Measurements from ENCODE around the gene MTAP. TPM values are rescaled to one million over a fixed set of nuclear protein-coding genes. Genes with fewer than 3 reads are reported as not detected.

MTAP gene
- total RNA-seq, 2 donors from 2014 or later, result 19.7 to 23.0 TPM

DNA sequence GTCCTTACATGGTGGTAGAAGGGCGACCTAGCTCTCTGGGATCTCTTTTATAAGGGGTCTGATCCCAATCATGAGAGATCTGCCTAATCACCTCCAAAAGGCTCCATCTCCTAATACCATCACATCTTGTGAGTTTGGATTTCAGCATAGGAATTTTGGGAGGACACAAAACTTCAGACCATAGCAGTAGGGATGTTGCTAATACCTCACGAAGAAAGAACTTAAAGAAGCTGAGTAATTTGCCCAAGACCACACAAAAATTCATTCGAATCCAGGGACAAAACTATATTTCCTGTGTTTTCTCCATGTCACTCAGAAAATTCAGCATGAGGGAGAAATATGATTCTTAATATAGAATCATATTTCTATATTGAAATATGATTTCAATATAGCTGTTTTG, 32.7 kb downstream of the MTAP start:
- intact Hi-C loops (cut with DNase I, micrococcal nuclease), result no loop called here
- DNase-seq (no peak), ATAC-seq (no peak)

DNA sequence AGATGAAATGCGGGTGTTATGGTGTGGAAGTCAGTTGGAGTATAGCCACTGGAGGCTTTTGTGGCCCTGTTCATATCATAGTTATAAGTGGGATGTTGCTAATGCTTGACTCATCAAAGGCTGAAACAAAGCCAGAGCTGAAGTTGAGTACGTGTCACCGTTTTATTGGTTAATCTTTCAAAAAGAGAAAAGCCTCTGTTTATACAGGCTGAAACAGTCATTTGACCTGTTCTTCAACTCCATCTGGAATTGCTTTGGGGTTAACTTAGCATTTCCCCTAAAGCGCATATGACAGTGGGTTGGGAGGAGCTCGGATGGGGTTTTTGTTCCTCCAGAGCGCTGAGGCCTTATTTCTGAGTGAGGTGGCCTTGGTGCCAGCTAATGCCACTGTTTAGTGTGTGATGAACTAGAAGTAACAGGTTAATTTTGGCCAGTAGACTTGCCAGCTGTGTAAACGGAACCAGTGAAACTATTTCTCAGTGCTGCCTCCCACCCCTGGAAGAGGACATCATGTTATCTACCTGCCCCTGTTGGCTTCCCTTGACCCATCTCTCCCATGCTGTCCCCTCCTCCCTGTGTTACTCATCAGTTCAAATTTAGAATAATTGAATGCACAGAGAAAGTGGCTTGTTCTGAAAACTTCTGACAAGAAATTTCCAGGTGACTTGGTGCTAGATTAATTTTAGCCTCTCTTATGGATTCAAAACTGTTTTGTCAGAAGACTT, 34.2 kb downstream of the MTAP start:
- intact Hi-C loops (cut with DNase I, micrococcal nuclease), result no loop called here
- ATAC-seq (no peak), DNase-seq (no peak)

DNA sequence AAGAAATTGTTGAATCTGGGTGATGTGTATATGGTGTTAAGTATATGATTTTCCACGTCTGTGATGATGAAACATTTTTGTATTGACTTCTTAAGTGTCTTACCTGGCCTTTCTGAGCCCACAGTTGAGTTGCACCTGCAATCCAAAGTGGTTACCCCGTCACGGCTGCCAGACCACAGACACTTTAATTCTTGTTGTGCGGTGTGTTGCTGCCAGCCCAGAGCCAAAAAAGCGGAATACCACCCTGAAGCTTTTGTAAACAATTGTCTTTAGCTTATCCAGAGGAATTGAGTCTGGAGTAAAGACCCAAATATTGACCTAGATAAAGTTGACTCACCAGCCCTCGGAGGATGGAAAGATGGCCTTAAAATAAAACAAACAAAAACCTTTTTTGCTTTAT, 35.1 kb downstream of the MTAP start:
- no peak for ATAC-seq
- intact Hi-C loops (cut with DNase I, micrococcal nuclease), result no loop called here
- no peak for DNase-seq

DNA sequence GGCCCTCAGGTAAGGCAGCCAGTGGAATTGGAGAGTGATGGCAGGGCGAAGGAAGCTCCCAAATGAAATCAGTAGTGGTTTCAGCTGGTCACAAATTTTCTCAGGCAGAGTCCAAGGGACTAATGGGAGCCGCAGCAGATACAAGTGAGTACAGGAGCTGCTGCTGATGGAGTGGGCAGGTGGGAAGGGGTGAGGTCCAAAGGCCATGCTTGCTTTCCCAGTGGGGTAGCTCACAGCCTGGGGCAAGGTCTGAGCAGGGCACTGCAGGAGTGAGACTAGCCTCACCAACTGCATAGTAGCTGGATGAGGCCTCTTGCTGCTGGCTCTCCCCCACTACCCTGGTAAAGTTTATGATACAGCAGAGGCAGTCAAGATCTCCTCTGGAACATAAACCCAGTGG, 38.2 kb downstream of the MTAP start:
- DNase-seq, result no peak
- intact Hi-C loops (cut with DNase I, micrococcal nuclease), result no loop called here
- ATAC-seq, result peak; percentile 36

DNA sequence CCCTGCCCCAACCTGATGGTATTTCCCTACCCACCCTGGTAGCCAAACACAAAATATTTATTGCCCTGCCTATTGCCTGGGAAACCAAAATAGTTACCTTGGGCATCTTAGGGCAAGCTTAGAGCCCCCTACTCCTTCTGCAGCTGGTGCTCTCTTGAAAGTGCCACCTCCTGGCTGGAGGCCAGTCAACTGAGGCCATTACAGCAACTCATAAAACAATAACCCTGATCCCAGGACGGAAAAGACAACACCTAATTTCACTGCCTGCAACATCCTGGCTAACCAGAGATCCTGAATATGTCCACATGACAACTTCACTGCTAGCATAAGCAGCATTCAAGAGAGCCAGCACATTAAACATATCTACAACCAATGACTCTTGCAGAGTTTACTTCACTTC, 38.7 kb downstream of the MTAP start:
- intact Hi-C loops (cut with DNase I, micrococcal nuclease), result no loop called here
- ATAC-seq (peak; percentile 93), DNase-seq (peak in 1 of 2 donors; percentile 62)

DNA sequence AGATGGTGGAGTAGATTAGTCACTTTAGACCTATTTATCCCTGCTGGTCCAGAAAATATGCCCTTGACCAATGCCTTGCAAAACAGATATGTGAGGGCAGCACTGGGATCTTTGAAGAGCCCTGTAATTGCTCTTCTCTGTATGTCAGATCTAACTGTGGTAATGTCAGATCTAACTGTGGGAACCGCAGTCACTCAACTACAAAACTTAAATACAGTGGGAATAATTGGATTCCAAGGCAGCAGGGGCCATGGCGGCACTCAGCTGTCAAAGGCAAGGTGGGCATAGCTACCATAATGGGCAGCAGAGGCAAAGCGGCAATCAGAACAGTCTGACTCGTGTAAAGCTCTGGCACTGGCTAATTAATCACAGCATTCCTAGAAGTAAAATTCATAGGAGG, 46.2 kb downstream of the MTAP start:
- intact Hi-C loops (cut with DNase I, micrococcal nuclease), result no loop called here
- ATAC-seq, result no peak
- DNase-seq, result no peak

DNA sequence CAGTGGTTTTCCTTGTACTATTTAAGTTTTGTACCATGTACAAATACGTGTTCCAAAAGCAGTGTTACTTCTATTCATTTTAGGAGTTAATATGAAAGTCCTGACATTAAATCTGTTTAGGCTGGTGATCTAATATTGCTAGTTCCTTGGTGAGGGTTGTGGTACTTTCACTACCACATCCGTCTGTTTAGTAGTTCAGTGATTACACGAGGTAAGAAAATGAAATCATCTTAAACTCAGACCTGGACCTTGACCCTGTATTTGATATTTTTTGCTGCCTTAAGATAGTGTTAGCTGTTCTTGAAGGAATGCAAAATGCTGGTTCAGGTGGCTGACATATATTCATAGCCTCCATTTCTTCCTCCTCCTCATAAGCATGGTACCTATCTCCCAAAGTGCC, 50.3 kb downstream of the MTAP start:
- no peak for DNase-seq
- peak; percentile 76 for ATAC-seq
- intact Hi-C loops (cut with DNase I, micrococcal nuclease), result no loop called here

DNA sequence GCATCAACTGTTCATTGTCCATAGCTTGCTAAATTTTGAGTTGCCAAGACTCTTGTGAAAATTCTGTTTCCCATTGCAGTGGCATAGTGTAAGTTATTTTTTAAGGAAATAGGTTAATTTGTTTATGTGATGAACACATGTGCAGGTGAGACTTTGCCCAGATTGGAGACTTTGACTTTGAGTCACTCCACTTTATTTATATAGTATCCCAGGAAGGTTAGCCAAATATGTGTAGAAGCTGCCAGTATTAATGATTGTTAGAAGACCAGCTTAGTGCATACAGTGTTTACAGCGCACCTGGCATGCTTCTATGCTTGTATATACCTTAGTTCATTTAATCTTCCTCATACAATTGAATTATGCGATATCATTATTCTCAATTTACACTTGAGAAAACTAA, 51.0 kb downstream of the MTAP start:
- DNase-seq (peak in 1 of 2 donors; percentile 6), ATAC-seq (peak; percentile 95)
- intact Hi-C loops (cut with DNase I, micrococcal nuclease), result no loop called here

DNA sequence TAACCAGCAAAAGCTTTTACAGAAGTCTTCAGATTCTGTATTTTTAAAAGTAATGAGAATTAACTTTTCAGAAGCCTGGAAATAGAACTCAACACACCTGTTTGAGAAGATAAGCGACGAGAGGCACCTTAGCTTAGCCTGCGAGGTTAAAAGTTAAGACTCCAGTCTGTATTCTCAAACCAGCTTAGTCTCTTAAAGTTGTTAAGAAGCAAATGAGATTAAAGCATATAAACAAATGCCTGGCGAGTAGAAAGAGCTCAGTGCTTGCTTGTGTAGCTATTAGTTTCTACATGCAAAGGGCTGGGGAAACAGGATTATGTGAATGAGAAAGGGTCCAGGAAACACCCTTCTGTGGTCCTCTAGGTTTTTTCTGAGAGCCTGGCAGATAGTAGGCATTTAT, 51.7 kb downstream of the MTAP start:
- no peak for DNase-seq
- intact Hi-C loops (cut with DNase I, micrococcal nuclease), result no loop called here
- no peak for ATAC-seq

DNA sequence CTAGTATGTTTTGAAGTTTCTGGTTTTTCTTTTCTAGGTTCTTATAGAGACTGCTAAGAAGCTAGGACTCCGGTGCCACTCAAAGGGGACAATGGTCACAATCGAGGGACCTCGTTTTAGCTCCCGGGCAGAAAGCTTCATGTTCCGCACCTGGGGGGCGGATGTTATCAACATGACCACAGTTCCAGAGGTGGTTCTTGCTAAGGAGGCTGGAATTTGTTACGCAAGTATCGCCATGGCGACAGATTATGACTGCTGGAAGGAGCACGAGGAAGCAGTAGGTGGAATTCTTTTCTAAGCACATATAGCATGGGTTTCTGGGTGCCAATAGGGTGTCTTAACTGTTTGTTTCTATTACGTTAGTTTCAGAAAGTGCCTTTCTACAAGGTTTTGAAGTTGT, 52.2 kb downstream of the MTAP start:
- intact Hi-C loops (cut with DNase I, micrococcal nuclease), result no loop called here
- ATAC-seq, result peak; percentile 51
- DNase-seq, result peak; percentile 21 to 35

DNA sequence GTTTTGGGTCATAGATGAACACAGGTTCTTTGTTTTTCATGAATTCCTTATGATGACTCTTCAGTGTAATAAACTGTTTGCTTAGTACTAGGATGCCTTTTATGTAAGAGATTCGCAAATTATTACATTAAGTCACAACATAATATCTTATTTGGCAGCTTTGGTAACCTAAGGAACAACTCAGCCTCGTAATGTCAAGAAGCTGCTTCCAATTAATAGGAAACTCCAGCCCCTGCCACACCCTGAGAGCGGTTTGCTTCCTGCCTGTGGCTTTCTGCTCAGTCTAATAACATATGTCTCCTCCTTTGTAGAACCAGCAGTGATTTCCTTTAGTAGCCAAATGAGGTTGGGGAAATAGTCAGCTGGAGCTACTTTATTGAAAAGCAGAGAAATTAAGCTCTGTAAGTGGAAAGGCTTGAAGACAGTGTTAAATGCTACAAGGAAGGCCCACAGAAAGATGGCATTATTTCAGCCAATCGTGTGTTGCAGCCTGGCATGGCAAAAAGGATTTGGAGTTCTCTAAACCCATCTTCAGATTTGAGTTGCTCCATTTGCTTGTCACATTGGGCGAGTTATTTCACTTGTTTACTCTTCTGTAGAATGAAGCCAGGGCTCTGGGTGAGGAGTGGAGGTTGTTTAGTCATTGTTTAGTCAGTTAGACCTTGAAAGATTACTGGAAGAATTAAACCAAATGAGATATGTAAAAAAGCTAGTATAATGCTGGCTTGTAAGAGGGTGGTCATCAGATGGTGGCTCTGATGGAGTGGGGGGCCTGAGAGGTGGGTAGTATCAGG, 54.1 kb downstream of the MTAP start:
- DNase-seq (no peak), ATAC-seq (no peak)
- intact Hi-C loops (cut with DNase I, micrococcal nuclease), result no loop called here

DNA sequence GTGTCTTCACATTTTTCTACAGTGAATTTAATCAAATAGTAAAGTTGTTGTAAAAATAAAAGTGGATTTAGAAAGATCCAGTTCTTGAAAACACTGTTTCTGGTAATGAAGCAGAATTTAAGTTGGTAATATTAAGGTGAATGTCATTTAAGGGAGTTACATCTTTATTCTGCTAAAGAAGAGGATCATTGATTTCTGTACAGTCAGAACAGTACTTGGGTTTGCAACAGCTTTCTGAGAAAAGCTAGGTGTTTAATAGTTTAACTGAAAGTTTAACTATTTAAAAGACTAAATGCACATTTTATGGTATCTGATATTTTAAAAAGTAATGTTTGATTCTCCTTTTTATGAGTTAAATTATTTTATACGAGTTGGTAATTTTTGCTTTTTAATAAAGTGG, 60.4 kb downstream of the MTAP start:
- DNase-seq (no peak), ATAC-seq (no peak)
- intact Hi-C loops (cut with DNase I, micrococcal nuclease), result no loop called here

DNA sequence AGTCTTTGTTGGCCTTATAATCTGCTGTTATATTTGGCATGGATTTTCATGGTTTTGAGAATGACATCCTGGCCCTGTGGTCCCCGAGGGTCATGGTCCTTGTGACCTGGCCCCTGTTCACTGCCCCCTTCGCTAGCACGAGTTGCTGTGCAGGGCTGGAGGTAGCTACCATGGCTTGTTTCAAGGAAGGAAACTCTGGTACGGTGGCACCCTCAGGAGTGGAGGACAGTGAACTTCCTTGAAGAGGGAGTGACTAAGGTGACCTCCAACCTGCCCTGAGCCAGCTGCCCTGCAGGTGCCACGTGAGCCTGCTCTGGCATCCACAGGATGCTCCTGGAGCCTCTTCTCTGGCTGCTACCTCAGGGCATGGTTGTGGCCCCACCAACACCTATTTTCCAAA, 62.1 kb downstream of the MTAP start:
- intact Hi-C loops (cut with DNase I, micrococcal nuclease), result no loop called here
- peak; percentile 44 for ATAC-seq
- DNase-seq, result no peak

DNA sequence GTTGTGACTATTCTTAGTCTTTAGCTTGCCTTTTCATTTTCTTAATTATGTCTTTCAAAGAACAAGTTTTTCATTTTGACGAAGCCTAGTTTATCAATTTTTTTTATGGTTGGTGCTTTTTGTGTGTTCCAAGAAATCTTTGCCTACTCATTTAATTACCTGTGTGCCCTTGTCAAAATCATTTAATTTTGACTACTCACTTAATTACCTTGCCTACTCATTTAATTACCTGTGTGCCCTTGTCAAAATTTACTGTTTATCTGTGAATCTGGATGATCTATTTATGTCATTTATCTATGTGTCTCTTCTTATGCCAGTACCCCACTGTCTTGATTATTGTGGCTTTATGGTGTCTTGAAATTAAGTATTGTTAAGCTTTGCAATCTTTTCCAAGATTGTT, 63.9 kb downstream of the MTAP start:
- DNase-seq, result no peak
- intact Hi-C loops (cut with DNase I, micrococcal nuclease), result no loop called here
- ATAC-seq, result no peak

DNA sequence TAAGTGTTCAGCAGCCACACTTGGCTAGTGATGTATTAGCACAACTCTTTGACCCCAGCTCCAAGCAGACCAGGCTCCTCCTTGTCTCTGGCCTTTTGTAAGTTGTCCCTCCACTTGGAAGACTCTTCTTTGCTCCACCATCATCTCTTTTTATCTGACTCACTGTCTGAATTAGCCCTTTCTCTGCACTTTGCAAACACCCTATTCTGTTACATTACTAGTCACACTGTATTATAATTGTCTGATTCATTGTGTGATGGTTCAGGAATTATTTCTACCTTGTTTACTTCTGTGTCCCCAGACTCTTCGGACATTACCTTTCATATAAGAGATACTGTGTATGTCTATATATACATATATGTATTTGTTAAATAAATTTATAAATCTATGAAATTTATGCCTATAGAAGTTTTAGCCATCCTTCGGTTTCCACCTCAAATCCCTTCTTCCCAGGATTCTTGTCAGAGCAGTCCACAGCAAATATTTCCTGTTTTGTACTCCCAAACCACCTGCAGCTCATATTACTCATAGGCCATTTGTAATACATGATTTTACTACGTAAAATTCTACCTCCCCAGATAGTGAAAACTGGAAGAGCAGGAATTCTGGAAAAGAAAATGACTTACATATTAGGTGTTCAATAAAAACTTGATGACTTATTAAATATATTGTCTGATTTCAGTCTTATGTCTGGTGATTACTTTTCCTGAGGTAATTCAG, 69.0 kb downstream of the MTAP start:
- intact Hi-C loops (cut with DNase I, micrococcal nuclease), result no loop called here
- DNase-seq (no peak), ATAC-seq (no peak)

DNA sequence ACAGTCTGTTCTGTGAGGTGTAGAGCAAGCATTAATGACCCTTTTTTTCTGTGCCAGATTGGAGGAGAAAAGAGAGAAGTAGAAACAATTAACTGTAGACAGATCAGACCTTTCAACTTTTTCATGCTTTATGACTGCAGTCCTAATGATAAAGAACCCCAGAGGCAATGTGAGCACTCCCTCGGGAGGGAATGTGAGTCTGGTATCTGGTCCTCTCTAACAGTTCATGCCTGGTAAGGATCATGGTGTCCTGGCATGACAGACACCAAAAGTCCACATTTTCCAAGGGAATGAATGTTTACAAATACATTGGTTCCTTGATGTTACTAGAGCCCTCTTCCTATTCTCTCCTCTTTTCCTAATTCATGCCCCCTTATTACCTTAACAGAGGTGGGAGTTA, 70.3 kb downstream of the MTAP start:
- DNase-seq, result no peak
- intact Hi-C loops (cut with DNase I, micrococcal nuclease), result no loop called here

DNA sequence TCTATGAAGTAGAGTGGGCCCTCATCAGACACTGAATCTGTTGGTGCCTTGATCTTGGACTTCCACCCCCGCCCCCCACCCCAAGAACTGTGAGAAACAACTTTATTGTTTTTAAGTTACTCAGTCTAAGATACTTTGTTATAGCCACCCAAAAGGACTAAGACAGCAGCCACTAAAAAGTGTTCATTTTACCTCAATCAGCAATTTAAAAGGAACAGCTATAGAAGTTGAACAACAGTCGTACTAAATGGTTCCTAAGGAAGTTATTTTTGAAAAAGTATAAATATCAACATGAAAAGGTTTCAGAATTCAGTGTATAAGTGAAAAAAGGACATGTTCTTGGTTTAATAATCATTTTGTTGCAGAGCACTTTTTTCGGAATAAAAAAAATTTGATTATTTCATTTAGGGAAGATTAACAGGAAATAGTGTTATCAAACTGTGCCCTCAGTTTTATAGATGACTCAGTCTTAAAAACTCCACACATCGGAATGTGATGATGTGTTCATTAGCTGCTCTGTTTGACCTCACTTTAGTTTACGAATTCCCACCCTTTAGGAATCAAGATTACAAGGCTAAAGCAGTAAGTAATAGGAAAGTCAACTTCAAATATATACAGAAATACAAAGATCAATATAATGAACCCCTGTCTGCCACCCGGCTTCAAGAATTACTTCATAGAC, 71.2 kb downstream of the MTAP start:
- no peak for DNase-seq
- intact Hi-C loops (cut with DNase I, micrococcal nuclease), result no loop called here
- no peak for ATAC-seq

More for the DNA sequence above, 70.3 kb downstream of the MTAP start:
- no peak for ATAC-seq

DNA sequence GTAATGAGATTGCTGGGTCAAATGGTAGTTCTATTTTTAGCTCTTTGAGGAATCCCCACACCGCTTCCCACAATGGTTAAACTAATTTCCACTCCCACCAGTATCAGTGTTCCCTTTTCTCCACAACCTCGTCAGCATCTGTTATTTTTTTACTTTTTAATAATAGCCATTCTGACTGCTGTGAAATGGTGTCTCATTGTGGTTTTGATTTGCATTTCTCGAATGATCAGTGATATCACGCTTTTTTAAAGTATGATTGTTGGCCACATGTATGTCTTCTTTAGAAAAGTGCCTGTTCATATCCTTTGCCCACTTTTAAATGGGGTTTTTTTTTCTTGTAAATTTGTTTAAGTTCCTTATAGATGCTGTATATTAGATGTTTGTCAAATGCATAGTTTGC, 73.5 kb downstream of the MTAP start:
- DNase-seq, result no peak
- intact Hi-C loops (cut with DNase I, micrococcal nuclease), result no loop called here
- no peak for ATAC-seq

DNA sequence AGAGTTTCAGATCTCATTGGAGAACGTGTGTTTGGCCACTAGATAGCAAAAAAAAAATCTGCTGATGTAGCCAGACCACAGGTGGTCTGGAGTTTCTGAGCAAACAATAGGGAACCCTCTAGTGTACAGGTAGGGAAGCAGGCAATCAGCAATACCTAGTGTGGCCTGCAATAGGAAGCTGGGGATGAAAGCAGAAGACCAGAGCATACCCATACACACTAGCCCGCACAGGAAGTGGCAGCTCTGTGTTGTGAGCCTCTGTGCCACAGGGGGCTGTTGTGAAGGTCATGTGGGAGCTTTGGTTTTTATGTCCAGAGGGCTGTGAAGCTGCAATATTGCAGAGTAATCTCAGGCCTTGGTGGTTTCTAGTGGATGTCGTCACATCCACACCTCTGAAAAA, 81.2 kb downstream of the MTAP start:
- ATAC-seq (no peak), DNase-seq (no peak)
- intact Hi-C loops (cut with DNase I, micrococcal nuclease), result no loop called here

All from left colon (tissue), 2 donors.